ENCODE data around the gene ASCL2. TPM values are rescaled to one million over a fixed set of nuclear protein-coding genes. Genes with fewer than 3 reads are reported as not detected.

Gene ASCL2
- total RNA-seq, 4 donors from 2014 or later: not detected

GRCh38 chr11:2220173-2220771, 50.1 kb downstream of the ASCL2 start:
- Histone ChIP-seq H3K9me3 (no peaks in the 10 kb centered on the region), H3K27ac (no peak overlapping the region), H3K4me1 (no peaks in the 10 kb centered on the region), H3K4me3 (no peak overlapping the region), H3K27me3 (peaks cover 0 to 25% (median 14%) of the 10 kb centered on the region in 3 donors), H3K36me3 (no peaks in the 10 kb centered on the region)
- DNase-seq (no peak), ATAC-seq (no peak)
- in situ Hi-C loops (cut with MboI; ENCODE audit: low sequenced_read_pairs in 4 of 4) (no loop called here), intact Hi-C loops (cut with DNase I; ENCODE audit: low total_unique reads) (no loop called here)
- no peak for TF ChIP-seq POLR2A (IDR thresholded peaks at IDR 0.05)
- TF ChIP-seq, protein P1, sequence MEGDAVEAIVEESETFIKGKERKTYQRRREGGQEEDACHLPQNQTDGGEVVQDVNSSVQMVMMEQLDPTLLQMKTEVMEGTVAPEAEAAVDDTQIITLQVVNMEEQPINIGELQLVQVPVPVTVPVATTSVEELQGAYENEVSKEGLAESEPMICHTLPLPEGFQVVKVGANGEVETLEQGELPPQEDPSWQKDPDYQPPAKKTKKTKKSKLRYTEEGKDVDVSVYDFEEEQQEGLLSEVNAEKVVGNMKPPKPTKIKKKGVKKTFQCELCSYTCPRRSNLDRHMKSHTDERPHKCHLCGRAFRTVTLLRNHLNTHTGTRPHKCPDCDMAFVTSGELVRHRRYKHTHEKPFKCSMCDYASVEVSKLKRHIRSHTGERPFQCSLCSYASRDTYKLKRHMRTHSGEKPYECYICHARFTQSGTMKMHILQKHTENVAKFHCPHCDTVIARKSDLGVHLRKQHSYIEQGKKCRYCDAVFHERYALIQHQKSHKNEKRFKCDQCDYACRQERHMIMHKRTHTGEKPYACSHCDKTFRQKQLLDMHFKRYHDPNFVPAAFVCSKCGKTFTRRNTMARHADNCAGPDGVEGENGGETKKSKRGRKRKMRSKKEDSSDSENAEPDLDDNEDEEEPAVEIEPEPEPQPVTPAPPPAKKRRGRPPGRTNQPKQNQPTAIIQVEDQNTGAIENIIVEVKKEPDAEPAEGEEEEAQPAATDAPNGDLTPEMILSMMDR (IDR thresholded peaks at IDR 0.05 in 4 of 5, conservative IDR thresholded peaks at IDR 0.05 in 1 of 5): no peak

DNA sequence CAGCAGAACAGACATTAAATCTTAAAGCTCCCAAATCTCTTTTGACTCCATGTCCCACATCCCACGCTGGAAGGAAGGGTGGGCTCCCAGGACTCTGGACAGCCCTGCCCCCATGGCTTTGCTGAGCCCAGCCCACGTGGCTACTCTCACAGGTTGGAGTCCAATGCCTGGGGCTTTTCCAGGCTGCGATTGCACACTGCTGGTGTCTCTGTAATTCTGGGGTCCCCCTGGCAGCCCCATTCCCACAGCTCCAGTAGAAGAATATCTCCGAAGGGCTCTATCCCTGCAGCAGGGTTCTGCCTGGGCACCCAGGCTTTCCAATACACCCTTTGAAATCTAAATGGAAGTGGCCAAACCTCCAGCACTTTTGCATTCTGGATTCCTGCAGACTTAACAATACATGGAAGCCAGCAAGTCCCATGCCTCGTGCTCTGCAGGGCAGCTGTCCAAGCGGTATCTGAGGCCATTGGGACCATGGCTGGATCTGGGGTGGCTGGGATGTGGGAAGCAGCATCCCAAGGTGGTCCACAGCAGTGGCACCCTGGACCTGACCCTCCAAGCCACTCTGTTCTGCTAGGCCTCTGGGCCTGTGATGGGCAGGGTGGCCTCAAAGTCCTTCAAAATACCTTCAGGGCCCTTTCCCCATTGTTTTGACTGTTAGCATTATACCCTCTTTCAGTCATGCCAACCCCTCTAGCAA, 50.9 kb downstream of the ASCL2 start:
- TF ChIP-seq POLR2A (IDR thresholded peaks at IDR 0.05): no peak
- TF ChIP-seq, protein P1 (IDR thresholded peaks at IDR 0.05 in 4 of 5, conservative IDR thresholded peaks at IDR 0.05 in 1 of 5): no peak
- in situ Hi-C loops (cut with MboI; ENCODE audit: low sequenced_read_pairs in 4 of 4) (no loop called here), intact Hi-C loops (cut with DNase I; ENCODE audit: low total_unique reads) (no loop called here)
- no peak for ATAC-seq
- H3K36me3 ChIP-seq: no peaks in the 10 kb centered on the region
- no peak overlapping the region for H3K27ac ChIP-seq
- peaks cover 0 to 19% (median 14%) of the 10 kb centered on the region in 3 donors for H3K27me3 ChIP-seq
- no peak overlapping the region for H3K4me3 ChIP-seq
- H3K9me3 ChIP-seq: no peaks in the 10 kb centered on the region
- H3K4me1 ChIP-seq: no peaks in the 10 kb centered on the region
- no peak for DNase-seq

Other genes with a start within 250 kb of the ASCL2 start
- 10 to 100 TPM; 21.6 to 42.4 (median 29.2) TPM for gene IGF2, start 131.2 kb downstream of the ASCL2 start, total RNA-seq
- not detected for gene INS, start 109.4 kb downstream of the ASCL2 start, total RNA-seq
- gene TH, start 98.8 kb downstream of the ASCL2 start, total RNA-seq: not detected
- under 1 TPM in 1 of 4 donors, not detected in 3; 0.10 TPM for gene C11orf21, start 31.3 kb upstream of the ASCL2 start, total RNA-seq
- gene TSPAN32, start 31.4 kb upstream of the ASCL2 start, total RNA-seq: not detected
- 10 to 100 TPM; 54.5 to 87.0 (median 66.8) TPM for gene CD81, start 106.7 kb upstream of the ASCL2 start, total RNA-seq
- 10 to 100 TPM; 53.4 to 92.5 (median 76.8) TPM for gene TSSC4, start 130.2 kb upstream of the ASCL2 start, total RNA-seq
- not detected for gene TRPM5, start 173.9 kb upstream of the ASCL2 start, total RNA-seq
- under 1 TPM; 0.15 to 1.00 (median 0.67) TPM for gene KCNQ1, start 174.4 kb upstream of the ASCL2 start, total RNA-seq

Data from gastrocnemius medialis (tissue), 4 donors.